GM12891 (cell line): Measurements from ENCODE around the gene ODAD3.

Experiments used
- PAX5 ChIP-seq: IDR thresholded peaks from 2 replicates; pipeline ENCODE4 v1.6.1; 2011; ENCODE audit warnings: low read length, moderate library complexity, mild to moderate bottlenecking; ENCODE audit not compliant: insufficient read depth, severe bottlenecking
- POLR2A ChIP-seq: IDR thresholded peaks from 2 replicates; pipeline ENCODE4 v1.6.1; 2011; ENCODE audit warnings: low read depth, low read length, control low read depth
- POLR2AphosphoS5 ChIP-seq: IDR thresholded peaks from 2 replicates; pipeline ENCODE4 v1.6.1; 2011; ENCODE audit warnings: low read depth, low read length, control low read depth
- SPI1 ChIP-seq: IDR thresholded peaks from 2 replicates; pipeline ENCODE4 v1.6.1; 2011; ENCODE audit warnings: low read depth, low read length, control low read depth
- TAF1 ChIP-seq: IDR thresholded peaks from 2 replicates; pipeline ENCODE4 v1.6.1; 2011; ENCODE audit warnings: low read depth, low read length, control low read depth

DNA sequence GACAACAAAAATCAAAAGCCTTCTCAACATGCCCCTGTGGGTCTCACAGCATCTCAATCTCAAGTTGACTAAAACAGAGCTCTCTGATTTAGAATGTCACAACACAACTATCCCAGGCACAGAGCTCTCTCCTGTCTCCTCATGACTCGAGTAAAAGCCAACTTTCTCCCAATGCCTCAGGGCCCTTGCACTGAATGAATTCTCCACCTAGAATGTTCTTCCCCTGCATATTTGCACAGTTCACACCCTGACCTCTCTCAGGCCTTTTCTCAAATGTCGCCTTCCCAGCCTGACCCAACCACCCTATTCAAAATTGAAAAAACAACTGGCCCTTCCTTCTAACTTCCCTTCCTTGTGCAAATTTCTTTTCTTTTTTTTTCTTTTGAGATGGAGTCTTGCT is 64.2 kb downstream of the ODAD3 start:
- TF ChIP-seq POLR2A, result no peak
- TF ChIP-seq POLR2AphosphoS5, result no peak
- no peak for TF ChIP-seq TAF1
- TF ChIP-seq PAX5, result no peak
- TF ChIP-seq SPI1, result no peak
